Melanocyte of skin (primary cell): ENCODE measurements around the gene RIMS3. TPM values are rescaled to one million over a fixed set of nuclear protein-coding genes. Genes with fewer than 3 reads are reported as not detected.

Experiments used
- total RNA-seq, 2 donors: library from RNA; depleted of rRNA; stranded (reverse); fragments of >200 nt; gene quantifications; 2 replicates each; pipeline ENCODE4 v1.2.3, GENCODE V29; 2012

Gene RIMS3
- under 1 TPM; 0.69 to 1.00 TPM for total RNA-seq

DNA sequence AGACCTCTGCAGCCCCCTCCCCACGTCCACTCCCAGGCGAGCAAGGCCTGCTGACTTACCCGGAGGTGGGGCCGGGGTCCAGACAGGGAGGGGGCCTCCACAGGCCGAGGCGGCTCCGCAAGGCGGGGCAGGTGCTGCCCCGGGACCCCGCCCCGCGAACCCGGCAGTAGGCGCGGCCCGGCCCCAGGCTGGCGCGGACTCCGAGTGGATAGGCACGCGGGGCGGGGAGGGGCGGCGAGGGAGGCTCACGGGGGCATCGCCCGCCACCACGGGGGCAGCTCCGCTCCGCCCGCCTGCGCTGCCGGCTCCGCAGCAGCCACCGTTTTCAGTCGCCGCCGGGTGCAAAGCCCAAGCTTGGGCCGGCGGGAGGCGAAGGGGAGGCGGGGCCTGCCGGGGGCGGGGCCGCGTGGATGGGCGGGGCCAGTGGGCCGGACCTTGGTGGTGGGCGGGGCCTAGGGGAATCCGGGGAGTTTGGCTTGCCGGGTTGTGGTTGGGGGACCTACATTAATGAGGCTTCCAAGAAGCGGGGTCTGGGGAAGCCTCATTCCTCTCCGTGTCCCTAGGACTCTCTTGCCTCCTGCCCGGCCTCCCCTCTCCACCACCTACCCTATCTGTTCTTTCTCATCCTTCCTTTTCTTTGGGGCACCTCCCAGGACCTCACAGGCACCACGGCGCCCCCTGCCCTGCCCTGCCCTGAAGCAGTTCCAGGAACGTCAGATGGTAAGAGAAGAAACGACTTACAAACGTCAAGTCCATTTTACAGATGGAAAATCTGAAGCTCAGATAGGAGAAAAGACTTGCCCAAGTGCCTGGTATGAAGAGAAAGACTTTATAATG, at the start of gene RIMS3:
TSS of gene RIMS3 (minus strand) at position 348 of the 837 bp plus-strand sequence. CDS start 23,757 bp downstream, outside the sequence.

GRCh38 chr1:40691538-40692428, 26.3 kb upstream of the RIMS3 start, which contains the start of gene NFYC:
NFYC (plus strand) TSS chr1:40691704; CDS start chr1:40738844, 47,140 bp downstream.

Other genes with a start within 250 kb of the RIMS3 start
- 1 to 10 TPM; 2.0 to 2.8 TPM for gene ZFP69B, start 215.2 kb downstream of the RIMS3 start, total RNA-seq
- gene ZFP69, start 188.4 kb downstream of the RIMS3 start, total RNA-seq = 1 to 10 TPM; 4.1 to 4.7 TPM
- 10 to 100 TPM in 1 of 2 donors, 1 to 10 TPM in 1; 7.6 to 13.0 TPM for gene EXO5, start 156.9 kb downstream of the RIMS3 start, total RNA-seq
- gene ZNF684, start 134.0 kb downstream of the RIMS3 start, total RNA-seq = 1 to 10 TPM; 3.7 to 5.2 TPM
- gene NFYC, start 26.0 kb upstream of the RIMS3 start, total RNA-seq = 10 to 100 TPM; 32.0 to 36.0 TPM
- under 1 TPM; under 0.01 TPM for gene KCNQ4, start 118.1 kb upstream of the RIMS3 start, total RNA-seq
- gene CITED4, start 196.7 kb upstream of the RIMS3 start, total RNA-seq = under 1 TPM; 0.33 to 0.34 TPM